IMR-90 (cell line): ENCODE results near the gene CD6. TPM values are rescaled to one million over a fixed set of nuclear protein-coding genes. Genes with fewer than 3 reads are reported as not detected.

Source experiments
- ATAC-seq: fragments of 200-7000 bp; cut with Tn5 transposase; 2 replicates; pipeline ENCODE4 v1.9.1; 2020; ENCODE audit warnings: low read depth, mild to moderate bottlenecking, moderate library complexity
- BruUV-seq: library from RNA; stranded (reverse); fragments of 400-500 nt; replicated peaks from 2 replicates; lab custom pipeline; 2021; lab: Mats Ljungman, UMichigan
- CTCF ChIA-PET: fragments of 300-600 bp; formaldehyde crosslinking; extraction: SDS; loops from one replicate; lab custom pipeline; 2021; ENCODE audit warnings: antibody characterized with exemption; lab: Yijun Ruan, JAX
- POLR2A ChIA-PET: fragments of 300-600 bp; sonication (Branson Sonifier 250); formaldehyde crosslinking; loops from one replicate; lab custom pipeline; 2022; ENCODE audit warnings: antibody characterized with exemption; ENCODE audit not compliant: unreplicated experiment; lab: Charles Lee
- DNase-seq: peaks from one replicate; pipeline ENCODE4 v3.0.0; 2013
- H2AFZ ChIP-seq: replicated peaks from 2 replicates; pipeline ENCODE3; 2013; ENCODE audit warnings: low read length, mild to moderate bottlenecking; ENCODE audit not compliant: poor library complexity
- H2AK5ac ChIP-seq: 2 replicates; pipeline ENCODE4 v1.6.1; 2013; ENCODE audit warnings: low read depth, low read length, inconsistent platforms
- H2AK9ac ChIP-seq: replicated peaks from 2 replicates; pipeline ENCODE3; 2013; ENCODE audit warnings: mild to moderate bottlenecking, low read depth, low read length, moderate library complexity; ENCODE audit not compliant: poor library complexity
- H2BK120ac ChIP-seq: 2 replicates; pipeline ENCODE4 v1.6.1; 2013; ENCODE audit warnings: low read depth, low read length, inconsistent platforms
- H2BK15ac ChIP-seq: 3 replicates; pipeline ENCODE4 v1.6.1; 2013; ENCODE audit warnings: low read depth, low read length, inconsistent platforms
- H2BK20ac ChIP-seq: 2 replicates; pipeline ENCODE4 v1.6.1; 2013; ENCODE audit warnings: low read depth, mild to moderate bottlenecking, inconsistent platforms, low read length, moderate library complexity
- H2BK5ac ChIP-seq: 2 replicates; pipeline ENCODE4 v1.6.1; 2013; ENCODE audit warnings: mild to moderate bottlenecking, low read depth, low read length, inconsistent platforms; ENCODE audit not compliant: poor library complexity, severe bottlenecking
- H3K14ac ChIP-seq: replicated peaks from 2 replicates; pipeline ENCODE4 v1.6.1; 2013; ENCODE audit warnings: low read depth, low read length, inconsistent platforms
- H3K18ac ChIP-seq: 2 replicates; pipeline ENCODE4 v1.6.1; 2013; ENCODE audit warnings: low read depth, low read length, control low read depth
- H3K23ac ChIP-seq: 2 replicates; pipeline ENCODE4 v1.6.1; 2013; ENCODE audit warnings: low read depth, low read length, inconsistent platforms
- H3K27ac ChIP-seq: 2 replicates; pipeline ENCODE4 v1.5.1; 2013; ENCODE audit warnings: mild to moderate bottlenecking, control low read depth, low read length; ENCODE audit not compliant: insufficient read depth
- H3K27me3 ChIP-seq: 2 replicates; pipeline ENCODE4 v1.6.1; 2013; ENCODE audit warnings: low read length; ENCODE audit not compliant: control insufficient read depth, insufficient read depth
- H3K36me3 ChIP-seq: 2 replicates; pipeline ENCODE4 v1.6.1; 2013; ENCODE audit warnings: low read length, mixed read lengths; ENCODE audit not compliant: control insufficient read depth, insufficient read depth
- H3K4ac ChIP-seq: 2 replicates; pipeline ENCODE4 v1.6.1; 2013; ENCODE audit warnings: low read depth, low read length, inconsistent platforms
- H3K4me1 ChIP-seq: 2 replicates; pipeline ENCODE4 v1.6.1; 2013; ENCODE audit warnings: low read length, mixed read lengths; ENCODE audit not compliant: control insufficient read depth, insufficient read depth
- H3K4me2 ChIP-seq: 2 replicates; pipeline ENCODE4 v1.6.1; 2013; ENCODE audit warnings: low read depth, mild to moderate bottlenecking, control low read depth, low read length, moderate library complexity
- H3K4me3 ChIP-seq: 2 replicates; pipeline ENCODE4 v1.5.1; 2013; ENCODE audit warnings: low read depth, mild to moderate bottlenecking, control low read depth, low read length, moderate library complexity; ENCODE audit not compliant: insufficient read depth
- H3K56ac ChIP-seq: 2 replicates; pipeline ENCODE4 v1.6.1; 2013; ENCODE audit warnings: low read length, inconsistent platforms; ENCODE audit not compliant: insufficient read depth; ENCODE audit errors: extremely low read depth
- H3K79me1 ChIP-seq, 2 experiments: 2 replicates each; pipeline ENCODE4 v1.6.1; 2013; ENCODE audit warnings: low read length in 2 of 2, inconsistent platforms in 1 of 2, low read depth in 1 of 2
- H3K9ac ChIP-seq: 2 replicates; pipeline ENCODE4 v1.6.1; 2013; ENCODE audit warnings: low read depth, low read length, control low read depth
- H3K9me1 ChIP-seq: 2 replicates; pipeline ENCODE4 v1.6.1; 2013; ENCODE audit warnings: low read length, inconsistent platforms; ENCODE audit not compliant: insufficient read depth
- H3K9me3 ChIP-seq: 2 replicates; pipeline ENCODE4 v1.6.1; 2013; ENCODE audit warnings: low read length; ENCODE audit not compliant: control insufficient read depth, insufficient read depth
- H4K20me1 ChIP-seq: 2 replicates; pipeline ENCODE4 v1.6.1; 2013; ENCODE audit warnings: low read length, inconsistent platforms; ENCODE audit not compliant: insufficient read depth
- H4K5ac ChIP-seq: 2 replicates; pipeline ENCODE4 v1.6.1; 2013; ENCODE audit warnings: mild to moderate bottlenecking, low read depth, low read length, control low read depth
- H4K8ac ChIP-seq, 2 experiments: 2 replicates each; pipeline ENCODE4 v1.6.1; 2013; ENCODE audit warnings: low read depth in 2 of 2, low read length in 2 of 2, control low read depth in 1 of 2, inconsistent platforms in 1 of 2
- H4K91ac ChIP-seq: 2 replicates; pipeline ENCODE4 v1.6.1; 2013; ENCODE audit warnings: low read depth, low read length, inconsistent platforms; ENCODE audit not compliant: insufficient read depth
- BHLHE40 ChIP-seq: fragments of 150-350 bp; IDR thresholded peaks from 2 replicates; pipeline ENCODE4 v1.6.1; 2016; ENCODE audit warnings: mild to moderate bottlenecking, low read depth, low read length
- CHD1 ChIP-seq: IDR thresholded peaks from 2 replicates; pipeline ENCODE4 v1.6.1; 2012; ENCODE audit warnings: low read depth, low read length, improper control_type of control experiment
- ELK1 ChIP-seq: fragments of 150-350 bp; IDR thresholded peaks from 2 replicates; pipeline ENCODE4 v1.6.1; 2016; ENCODE audit warnings: low read depth, mild to moderate bottlenecking, low read length, moderate library complexity, borderline replicate concordance
- MAFK ChIP-seq: IDR thresholded peaks from 2 replicates; pipeline ENCODE4 v1.6.1; 2012; ENCODE audit warnings: low read depth, low read length, improper control_type of control experiment
- MAZ ChIP-seq: IDR thresholded peaks from 2 replicates; pipeline ENCODE4 v1.6.1; 2012; ENCODE audit warnings: low read depth, mild to moderate bottlenecking, low read length, improper control_type of control experiment, moderate library complexity, borderline replicate concordance
- MXI1 ChIP-seq: IDR thresholded peaks from 2 replicates; pipeline ENCODE4 v1.6.1; 2012; ENCODE audit warnings: low read depth, mild to moderate bottlenecking, low read length, moderate library complexity, borderline replicate concordance
- POLR2A ChIP-seq: IDR thresholded peaks from 2 replicates; pipeline ENCODE4 v1.6.1; 2012; ENCODE audit warnings: mild to moderate bottlenecking, low read depth, low read length
- RAD21 ChIP-seq: IDR thresholded peaks from 2 replicates; pipeline ENCODE4 v1.6.1; 2012; ENCODE audit warnings: low read length, improper control_type of control experiment
- RCOR1 ChIP-seq: IDR thresholded peaks from 2 replicates; pipeline ENCODE4 v1.6.1; 2012; ENCODE audit warnings: mild to moderate bottlenecking, low read length, improper control_type of control experiment; ENCODE audit not compliant: insufficient replicate concordance
- RFX5 ChIP-seq: IDR thresholded peaks from 2 replicates; pipeline ENCODE4 v1.8.0; 2012; ENCODE audit warnings: low read depth, mild to moderate bottlenecking, low read length, moderate library complexity
- SMC3 ChIP-seq: fragments of 150-350 bp; IDR thresholded peaks from 2 replicates; pipeline ENCODE4 v1.6.1; 2016; ENCODE audit warnings: low read depth, mild to moderate bottlenecking, antibody characterized with exemption, low read length, moderate library complexity
- USF2 ChIP-seq: fragments of 150-350 bp; IDR thresholded peaks from 2 replicates; pipeline ENCODE4 v1.6.1; 2017; ENCODE audit warnings: mild to moderate bottlenecking, antibody characterized with exemption, low read length, low read depth
- WGBS, 2 experiments: methylation state at CpG; one replicate each; pipeline versions ENCODE4 v1.1.5 to v1.1.7; 2013; ENCODE audit warnings: missing lambda C conversion rate in 2 of 2; ENCODE audit not compliant: insufficient read length in 1 of 2; ENCODE audit errors: extremely low coverage in 2 of 2; 5-methylcytosine and 5-hydroxymethylcytosine counted together
- dilution Hi-C: fragments of 300-500 bp; cut with HindIII; formaldehyde crosslinking; loops from one replicate; pipeline ENCODE4 v1.14.3; 2018; ENCODE audit warnings: low sequenced_read_pairs; ENCODE audit not compliant: unreplicated experiment
- in situ Hi-C: fragments of 300-500 bp; cut with MboI; formaldehyde crosslinking; loops from 3 replicates; pipeline ENCODE4 v1.14.3; 2019; ENCODE audit warnings: low sequenced_read_pairs, inconsistent platforms, mixed read lengths
- intact Hi-C: fragments of 100-400 bp; cut with micrococcal nuclease; formaldehyde crosslinking; loops from 2 replicates; pipeline ENCODE4 v1.10.0; 2022
- polyA plus RNA-seq, 3 experiments: library from polyadenylated mRNA; depleted of rRNA; stranded (reverse); fragments of >200 nt; gene quantifications; 2 replicates each; pipeline ENCODE4 v1.2.3, GENCODE V29; 2012; ENCODE audit warnings: low replicate concordance in 1 of 3
- total RNA-seq: library from RNA; depleted of rRNA; stranded (reverse); fragments of >200 nt; gene quantifications from 2 replicates; pipeline ENCODE4 v1.2.3, GENCODE V29; 2012

The CD6 gene
- total and polyA plus RNA-seq, 2 of the 4 experiments (the other 2 are of a cell fraction), result not detected

DNA sequence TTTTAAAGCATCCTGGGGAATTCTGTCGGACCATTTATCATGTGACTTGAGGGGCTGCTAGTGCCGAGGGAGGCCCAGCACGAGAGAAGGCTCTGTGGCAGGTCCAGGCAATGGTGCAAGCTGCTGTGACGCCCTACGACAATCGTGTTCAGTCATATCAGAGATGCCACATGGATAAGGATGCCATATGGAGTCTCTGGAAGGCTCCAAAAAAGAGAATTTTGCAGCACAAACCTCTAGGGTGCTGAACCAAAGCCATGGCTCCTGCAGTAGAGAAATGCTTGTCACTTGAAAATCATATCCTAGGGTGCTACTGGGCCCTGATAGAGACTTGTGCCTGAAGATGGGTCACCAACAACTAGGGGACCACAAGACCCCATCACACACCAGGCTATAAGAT, 6.7 kb upstream of the CD6 start:
- H2AK5ac ChIP-seq, result no peak overlapping the region
- no peak overlapping the region for H4K5ac ChIP-seq
- POLR2A ChIA-PET, result no interaction called here
- H2AFZ ChIP-seq, result no peak overlapping the region
- no peaks in the 10 kb centered on the region for H3K4me1 ChIP-seq
- H2BK120ac ChIP-seq, result no peak overlapping the region
- ATAC-seq (no peak), DNase-seq (no peak)
- no peaks in the 10 kb centered on the region for H3K9me1 ChIP-seq
- no peak overlapping the region for H2AK9ac ChIP-seq
- H3K4ac ChIP-seq, result no peak overlapping the region
- no peak overlapping the region for H2BK5ac ChIP-seq
- H2BK20ac ChIP-seq, result no peak overlapping the region
- TF ChIP-seq MXI1 (no peak), MAZ (no peak), USF2 (no peak), BHLHE40 (no peak), MAFK (no peak), POLR2A (no peak), RFX5 (no peak), SMC3 (no peak), RCOR1 (no peak), RAD21 (no peak), CHD1 (no peak), ELK1 (no peak)
- dilution Hi-C loops, result no loop called here
- no peak overlapping the region for H3K14ac ChIP-seq
- H3K27ac ChIP-seq, result no peak overlapping the region
- in situ Hi-C loops, result no loop called here
- no peak overlapping the region for H3K9ac ChIP-seq
- no peak overlapping the region for H3K4me3 ChIP-seq
- H3K9me3 ChIP-seq, result peaks cover 1% of the 10 kb centered on the region
- no peaks in the 10 kb centered on the region for H3K79me1 ChIP-seq
- H3K23ac ChIP-seq, result no peak overlapping the region
- no TSS peak for BruUV-seq
- H3K18ac ChIP-seq, result no peak overlapping the region
- CTCF ChIA-PET, result interaction anchor here (1.1 kb wide), 1 partner anchor 9 kb away, joined by 3 read pairs; no protein-coding TSS in a partner anchor
- no peak overlapping the region for H4K8ac ChIP-seq
- 46% methylated on average over 6 of the region's 6 CpGs; no CpG with 5 or more reads in 1 of the 2 experiments for WGBS, 2 experiments
- no peak overlapping the region for H3K56ac ChIP-seq
- peaks cover 42% of the 10 kb centered on the region for H3K27me3 ChIP-seq
- intact Hi-C loops, result loop anchor here (5.0 kb wide), 1 partner anchor 132 kb away; no protein-coding TSS in a partner anchor
- no peak overlapping the region for H4K91ac ChIP-seq
- H3K4me2 ChIP-seq, result no peak overlapping the region
- H2BK15ac ChIP-seq, result no peak overlapping the region
- no peaks in the 10 kb centered on the region for H4K20me1 ChIP-seq
- no peaks in the 10 kb centered on the region for H3K36me3 ChIP-seq
